GM23248 (cell line): ENCODE measurements around the gene CXCL5. TPM values are rescaled to one million over a fixed set of nuclear protein-coding genes. Genes with fewer than 3 reads are reported as not detected.
A peak's percentile ranks its signal among the peaks of the same experiment; 100 is the strongest.

ENCODE experiments used
- DNase-seq: peaks from one replicate; pipeline ENCODE4 v3.0.0-alpha.2; 2015
- H2AFZ ChIP-seq: fragments of 200-600 bp; sonication (generic); 2 replicates; pipeline ENCODE4 v1.6.1; 2016; ENCODE audit warnings: antibody characterized with exemption
- H3F3A ChIP-seq: fragments of 200-600 bp; sonication (generic); 2 replicates; pipeline ENCODE4 v1.6.1; 2016; ENCODE audit warnings: mild to moderate bottlenecking, antibody characterized with exemption, mixed run types; ENCODE audit not compliant: insufficient read depth
- H3K27ac ChIP-seq: fragments of 200-600 bp; sonication (generic); 2 replicates; pipeline ENCODE4 v1.5.1; 2016; ENCODE audit warnings: mild to moderate bottlenecking
- H3K27me3 ChIP-seq: fragments of 200-600 bp; sonication (generic); replicated peaks from 2 replicates; pipeline ENCODE4 v1.6.1; 2016; ENCODE audit warnings: mild to moderate bottlenecking; ENCODE audit not compliant: insufficient read depth
- H3K36me3 ChIP-seq: fragments of 200-600 bp; sonication (generic); 2 replicates; pipeline ENCODE4 v1.6.1; 2016; ENCODE audit warnings: low read depth, mild to moderate bottlenecking
- H3K4me1 ChIP-seq: fragments of 200-600 bp; sonication (generic); 2 replicates; pipeline ENCODE4 v1.6.1; 2016; ENCODE audit warnings: mild to moderate bottlenecking; ENCODE audit not compliant: insufficient read depth
- H3K4me2 ChIP-seq: fragments of 200-600 bp; sonication (generic); one replicate; pipeline ENCODE4 v1.6.1; 2016; ENCODE audit warnings: mild to moderate bottlenecking; ENCODE audit not compliant: unreplicated experiment
- H3K4me3 ChIP-seq: fragments of 200-600 bp; sonication (generic); 2 replicates; pipeline ENCODE4 v1.5.1; 2016; ENCODE audit warnings: mild to moderate bottlenecking
- H3K79me2 ChIP-seq: fragments of 200-600 bp; sonication (generic); 2 replicates; pipeline ENCODE4 v1.6.1; 2016; ENCODE audit warnings: mild to moderate bottlenecking; ENCODE audit not compliant: insufficient read depth
- H3K9ac ChIP-seq: fragments of 200-600 bp; sonication (generic); 2 replicates; pipeline ENCODE4 v1.6.1; 2016; ENCODE audit warnings: mild to moderate bottlenecking
- H3K9me2 ChIP-seq: fragments of 200-600 bp; sonication (generic); 2 replicates; pipeline ENCODE4 v1.6.1; 2016; ENCODE audit warnings: mixed run types, mild to moderate bottlenecking, moderate library complexity; ENCODE audit not compliant: insufficient read depth
- H3K9me3 ChIP-seq: fragments of 200-600 bp; sonication (generic); one replicate; pipeline ENCODE4 v1.6.1; 2017; ENCODE audit warnings: low read depth
- H4K20me1 ChIP-seq: fragments of 200-600 bp; sonication (generic); 2 replicates; pipeline ENCODE4 v1.6.0; 2016; ENCODE audit not compliant: insufficient read depth
- EZH2 ChIP-seq: fragments of 200-600 bp; sonication (generic); IDR thresholded peaks from 2 replicates; pipeline ENCODE4 v1.6.1; 2018; ENCODE audit warnings: antibody characterized with exemption, mild to moderate bottlenecking; ENCODE audit not compliant: insufficient read depth, poor library complexity, severe bottlenecking
- EZH2phosphoT487 ChIP-seq: fragments of 200-600 bp; sonication (generic); IDR thresholded peaks from 2 replicates; pipeline ENCODE4 v1.6.1; 2018; ENCODE audit warnings: antibody characterized with exemption, moderate library complexity, mild to moderate bottlenecking, low read depth; ENCODE audit not compliant: insufficient read depth
- WGBS, 2 experiments: methylation state at CpG; one replicate each; pipeline ENCODE4 v1.1.6; 2015 to 2017; ENCODE audit warnings: low lambda C conversion rate in 2 of 2, low coverage in 1 of 2; ENCODE audit errors: missing lambda C conversion rate in 2 of 2; 5-methylcytosine and 5-hydroxymethylcytosine counted together
- in situ Hi-C: fragments of 300-500 bp; cut with MboI; formaldehyde crosslinking; loops from 2 replicates; pipeline ENCODE4 v1.15.0; 2020
- polyA plus RNA-seq: library from polyadenylated mRNA; unstranded; fragments of >200 nt; fragmentation: Nextera tagmentation; extraction: Ambion mirVana; gene quantifications from 2 replicates; pipeline ENCODE4 v1.2.1, GENCODE V29; 2016
- total RNA-seq: library from RNA; depleted of rRNA; stranded (reverse); fragments of >200 nt; shearing (Covaris generic); gene quantifications from 2 replicates; pipeline ENCODE4 v1.2.3, GENCODE V29; 2014

Gene CXCL5
- total and polyA plus RNA-seq, 2 experiments from 2014 or later, result not detected

GRCh38 chr4:74044677-74045076, 46.2 kb upstream of the CXCL5 start:
- no peak overlapping the region for H3K4me3 ChIP-seq
- no peaks in the 10 kb centered on the region for H3K9me3 ChIP-seq
- peak; percentile 57 for DNase-seq
- H3F3A ChIP-seq, result peaks cover 19% of the 10 kb centered on the region
- WGBS, 2 experiments, result 64 to 67% methylated on average over 3 of the region's 3 CpGs
- H4K20me1 ChIP-seq, result no peaks in the 10 kb centered on the region
- H3K4me1 ChIP-seq, result peaks cover 17% of the 10 kb centered on the region
- no peak for TF ChIP-seq EZH2
- TF ChIP-seq EZH2phosphoT487, result no peak
- no peak overlapping the region for H2AFZ ChIP-seq
- H3K9ac ChIP-seq, result no peak overlapping the region
- H3K36me3 ChIP-seq, result no peaks in the 10 kb centered on the region
- H3K9me2 ChIP-seq, result no peaks in the 10 kb centered on the region
- no peaks in the 10 kb centered on the region for H3K27me3 ChIP-seq
- H3K79me2 ChIP-seq, result no peaks in the 10 kb centered on the region
- H3K27ac ChIP-seq, result no peak overlapping the region
- in situ Hi-C loops, result no loop called here
- no peak overlapping the region for H3K4me2 ChIP-seq

- Histone ChIP-seq H3K27me3 (no peaks in the 10 kb centered on the region), H4K20me1 (no peaks in the 10 kb centered on the region), H3K4me2 (no peak overlapping the region), H3K9me2 (no peaks in the 10 kb centered on the region), H3K4me1 (peaks cover 20% of the 10 kb centered on the region), H3K27ac (no peak overlapping the region), H3K79me2 (no peaks in the 10 kb centered on the region), H2AFZ (no peak overlapping the region), H3K36me3 (no peaks in the 10 kb centered on the region), H3K9ac (no peak overlapping the region), H3K9me3 (no peaks in the 10 kb centered on the region), H3K4me3 (no peak overlapping the region), H3F3A (peaks cover 19% of the 10 kb centered on the region)
- DNase-seq, result no peak
- in situ Hi-C loops, result no loop called here
- WGBS, 2 experiments, result 77 to 83% methylated on average over 2 of the region's 2 CpGs
- no peak for TF ChIP-seq EZH2phosphoT487
- no peak for TF ChIP-seq EZH2
Observed at GRCh38 chr4:74042681-74043080, 44.2 kb upstream of the CXCL5 start.

GRCh38 chr4:74041418-74041817, 42.9 kb upstream of the CXCL5 start:
- TF ChIP-seq EZH2, result no peak
- TF ChIP-seq EZH2phosphoT487, result no peak
- Histone ChIP-seq H3K9me3 (no peaks in the 10 kb centered on the region), H3K4me3 (no peak overlapping the region), H3K4me1 (peaks cover 22% of the 10 kb centered on the region), H3K27me3 (no peaks in the 10 kb centered on the region), H3F3A (peaks cover 19% of the 10 kb centered on the region), H2AFZ (no peak overlapping the region), H3K27ac (no peak overlapping the region), H3K9ac (no peak overlapping the region), H3K79me2 (no peaks in the 10 kb centered on the region), H3K36me3 (no peaks in the 10 kb centered on the region), H3K4me2 (no peak overlapping the region), H4K20me1 (no peaks in the 10 kb centered on the region), H3K9me2 (no peaks in the 10 kb centered on the region)
- 10 to 25% methylated on average over 1 of the region's 1 CpG for WGBS, 2 experiments
- no peak for DNase-seq
- in situ Hi-C loops, result no loop called here

- WGBS, 2 experiments, result 28 to 34% methylated on average over 4 of the region's 4 CpGs
Observed at GRCh38 chr4:74039315-74039763, 40.9 kb upstream of the CXCL5 start.

More at GRCh38 chr4:74039315-74039763, 40.9 kb upstream of the CXCL5 start:
- Histone ChIP-seq H3K4me2 (peak overlapping the region; percentile 95), H3K4me1 (peaks cover 15% of the 10 kb centered on the region), H3K36me3 (no peaks in the 10 kb centered on the region), H3K27me3 (no peaks in the 10 kb centered on the region), H3K9me2 (no peaks in the 10 kb centered on the region), H3K27ac (no peak overlapping the region), H3K4me3 (peak overlapping the region; percentile 95), H3K9me3 (no peaks in the 10 kb centered on the region), H4K20me1 (no peaks in the 10 kb centered on the region), H2AFZ (peak overlapping the region; percentile 98), H3F3A (peaks cover 10% of the 10 kb centered on the region), H3K79me2 (no peaks in the 10 kb centered on the region), H3K9ac (peak overlapping the region; percentile 83)
- no peak for DNase-seq
- in situ Hi-C loops, result no loop called here
- no peak for TF ChIP-seq EZH2
- TF ChIP-seq EZH2phosphoT487, result no peak
